IMR-90 (cell line): ENCODE data around the gene C16orf92.

Source experiments
- BHLHE40 ChIP-seq: fragments of 150-350 bp; IDR thresholded peaks from 2 replicates; pipeline ENCODE4 v1.6.1; 2016; ENCODE audit warnings: mild to moderate bottlenecking, low read depth, low read length
- CEBPB ChIP-seq: IDR thresholded peaks from 2 replicates; pipeline ENCODE4 v1.6.1; 2012; ENCODE audit warnings: low read depth, low read length, improper control_type of control experiment
- MAFK ChIP-seq: IDR thresholded peaks from 2 replicates; pipeline ENCODE4 v1.6.1; 2012; ENCODE audit warnings: low read depth, low read length, improper control_type of control experiment
- MXI1 ChIP-seq: IDR thresholded peaks from 2 replicates; pipeline ENCODE4 v1.6.1; 2012; ENCODE audit warnings: low read depth, mild to moderate bottlenecking, low read length, moderate library complexity, borderline replicate concordance
- POLR2A ChIP-seq: IDR thresholded peaks from 2 replicates; pipeline ENCODE4 v1.6.1; 2012; ENCODE audit warnings: mild to moderate bottlenecking, low read depth, low read length
- RAD21 ChIP-seq: IDR thresholded peaks from 2 replicates; pipeline ENCODE4 v1.6.1; 2012; ENCODE audit warnings: low read length, improper control_type of control experiment
- RFX5 ChIP-seq: IDR thresholded peaks from 2 replicates; pipeline ENCODE4 v1.8.0; 2012; ENCODE audit warnings: low read depth, mild to moderate bottlenecking, low read length, moderate library complexity
- TF ChIP-seq, protein P1 (sequence below): conservative IDR thresholded peaks from 2 replicates; pipeline ENCODE4 v1.5.1; 2012; ENCODE audit warnings: mild to moderate bottlenecking, low read depth, low read length, improper control_type of control experiment

DNA sequence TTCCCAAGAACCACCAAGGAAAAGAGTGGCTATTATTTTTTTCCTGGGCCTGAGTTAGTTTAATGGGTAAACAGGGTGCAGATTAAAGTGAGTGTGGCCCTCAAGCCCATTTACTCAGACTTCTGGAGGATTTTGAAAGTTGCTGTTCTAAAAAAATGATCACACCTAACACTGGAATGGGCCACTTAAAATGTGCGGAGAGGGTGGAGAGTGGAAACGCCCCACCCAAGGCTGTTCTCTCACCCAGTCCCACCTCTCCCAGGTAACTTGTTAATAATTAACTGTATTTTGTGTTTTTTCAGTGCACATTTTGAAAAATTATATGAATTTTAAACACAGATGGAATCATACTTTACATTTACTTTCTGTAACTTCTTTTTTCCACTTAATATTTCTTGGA lies 33.0 kb upstream of the C16orf92 start:
- TF ChIP-seq, protein P1, sequence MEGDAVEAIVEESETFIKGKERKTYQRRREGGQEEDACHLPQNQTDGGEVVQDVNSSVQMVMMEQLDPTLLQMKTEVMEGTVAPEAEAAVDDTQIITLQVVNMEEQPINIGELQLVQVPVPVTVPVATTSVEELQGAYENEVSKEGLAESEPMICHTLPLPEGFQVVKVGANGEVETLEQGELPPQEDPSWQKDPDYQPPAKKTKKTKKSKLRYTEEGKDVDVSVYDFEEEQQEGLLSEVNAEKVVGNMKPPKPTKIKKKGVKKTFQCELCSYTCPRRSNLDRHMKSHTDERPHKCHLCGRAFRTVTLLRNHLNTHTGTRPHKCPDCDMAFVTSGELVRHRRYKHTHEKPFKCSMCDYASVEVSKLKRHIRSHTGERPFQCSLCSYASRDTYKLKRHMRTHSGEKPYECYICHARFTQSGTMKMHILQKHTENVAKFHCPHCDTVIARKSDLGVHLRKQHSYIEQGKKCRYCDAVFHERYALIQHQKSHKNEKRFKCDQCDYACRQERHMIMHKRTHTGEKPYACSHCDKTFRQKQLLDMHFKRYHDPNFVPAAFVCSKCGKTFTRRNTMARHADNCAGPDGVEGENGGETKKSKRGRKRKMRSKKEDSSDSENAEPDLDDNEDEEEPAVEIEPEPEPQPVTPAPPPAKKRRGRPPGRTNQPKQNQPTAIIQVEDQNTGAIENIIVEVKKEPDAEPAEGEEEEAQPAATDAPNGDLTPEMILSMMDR: no peak
- TF ChIP-seq MXI1 (no peak), RFX5 (no peak), RAD21 (no peak), BHLHE40 (no peak), CEBPB (no peak), POLR2A (no peak), MAFK (no peak)
